WTC11 (cell line): ENCODE results near the gene HHIPL1.

Experiments
- JUN ChIP-seq: sonication (generic); formaldehyde crosslinking; IDR thresholded peaks from 2 replicates; pipeline ENCODE4 v1.8.0; 2023; ENCODE audit warnings: mild to moderate bottlenecking, missing genetic modification reagents
- MXD4 ChIP-seq: fragments of 250-450 bp; sonication (Bioruptor Pico); IDR thresholded peaks from 2 replicates; pipeline ENCODE4 v1.8.0; 2021; ENCODE audit warnings: mild to moderate bottlenecking, moderate library complexity, borderline replicate concordance
- ZNF317 ChIP-seq: sonication (generic); formaldehyde crosslinking; IDR thresholded peaks from 2 replicates; pipeline ENCODE4 v1.8.1; 2023; ENCODE audit warnings: low read depth, mild to moderate bottlenecking, moderate library complexity, missing genetic modification reagents, borderline replicate concordance
- TF ChIP-seq, protein P1 (sequence below): fragments of 200-600 bp; IDR thresholded peaks from 2 replicates; pipeline ENCODE4 v1.8.0; 2022; ENCODE audit warnings: antibody characterized with exemption
- TF ChIP-seq, protein P2 (sequence below): sonication (generic); formaldehyde crosslinking; IDR thresholded peaks from 2 replicates; pipeline ENCODE4 v1.8.0; 2022; ENCODE audit warnings: mild to moderate bottlenecking, missing genetic modification reagents

DNA sequence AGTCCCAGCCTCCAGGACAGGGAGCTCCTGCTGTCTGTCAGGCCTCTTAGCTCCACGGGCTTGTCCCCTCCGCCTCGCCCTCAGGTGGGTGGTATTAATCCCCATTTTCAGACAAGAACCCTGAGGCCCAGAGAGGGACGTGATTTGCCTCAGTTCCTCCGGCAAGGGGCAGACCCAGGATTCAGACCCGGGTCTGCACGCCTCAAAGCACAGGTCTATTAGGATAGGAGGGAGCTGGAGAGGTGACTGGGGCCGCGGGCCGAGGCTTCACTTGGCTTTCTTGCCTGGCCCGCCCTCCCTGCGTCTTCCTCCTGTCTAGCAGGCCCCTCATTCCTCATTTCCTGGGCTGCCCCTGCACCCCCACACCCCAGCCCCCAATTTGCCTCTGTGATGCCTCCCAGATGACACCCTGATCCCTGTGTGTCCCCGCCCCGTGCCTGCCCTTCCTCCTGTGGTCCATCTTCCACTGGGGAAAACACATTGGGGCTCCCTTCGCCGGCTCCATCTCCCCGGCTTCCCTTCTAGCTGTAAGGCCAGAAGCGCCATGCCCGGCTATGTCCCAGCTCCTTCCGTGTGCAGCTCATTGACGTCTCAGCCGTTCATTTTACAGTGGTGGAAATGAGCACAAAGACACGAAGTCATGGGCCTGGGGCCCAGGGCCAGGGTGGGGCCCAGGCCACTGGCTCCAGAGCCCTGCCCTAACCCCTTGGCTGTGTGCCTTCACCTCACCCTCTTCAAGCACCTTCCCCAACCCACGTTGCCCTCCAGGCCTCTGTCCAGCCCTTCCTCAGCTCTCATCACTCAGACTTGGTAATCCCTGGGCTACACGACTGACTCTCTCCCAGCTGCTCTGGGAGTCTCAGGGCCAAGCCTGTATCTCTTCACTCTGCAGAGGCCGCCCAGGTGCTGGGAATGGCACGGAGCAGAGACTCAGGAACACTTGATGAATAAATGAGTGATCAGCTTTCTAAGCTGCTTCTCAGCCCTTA, 23.7 kb downstream of the HHIPL1 start:
- TF ChIP-seq, protein P1, sequence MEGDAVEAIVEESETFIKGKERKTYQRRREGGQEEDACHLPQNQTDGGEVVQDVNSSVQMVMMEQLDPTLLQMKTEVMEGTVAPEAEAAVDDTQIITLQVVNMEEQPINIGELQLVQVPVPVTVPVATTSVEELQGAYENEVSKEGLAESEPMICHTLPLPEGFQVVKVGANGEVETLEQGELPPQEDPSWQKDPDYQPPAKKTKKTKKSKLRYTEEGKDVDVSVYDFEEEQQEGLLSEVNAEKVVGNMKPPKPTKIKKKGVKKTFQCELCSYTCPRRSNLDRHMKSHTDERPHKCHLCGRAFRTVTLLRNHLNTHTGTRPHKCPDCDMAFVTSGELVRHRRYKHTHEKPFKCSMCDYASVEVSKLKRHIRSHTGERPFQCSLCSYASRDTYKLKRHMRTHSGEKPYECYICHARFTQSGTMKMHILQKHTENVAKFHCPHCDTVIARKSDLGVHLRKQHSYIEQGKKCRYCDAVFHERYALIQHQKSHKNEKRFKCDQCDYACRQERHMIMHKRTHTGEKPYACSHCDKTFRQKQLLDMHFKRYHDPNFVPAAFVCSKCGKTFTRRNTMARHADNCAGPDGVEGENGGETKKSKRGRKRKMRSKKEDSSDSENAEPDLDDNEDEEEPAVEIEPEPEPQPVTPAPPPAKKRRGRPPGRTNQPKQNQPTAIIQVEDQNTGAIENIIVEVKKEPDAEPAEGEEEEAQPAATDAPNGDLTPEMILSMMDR, result no peak
- no peak for TF ChIP-seq ZNF317 (CRISPR knock-in tag)
- no peak for TF ChIP-seq JUN (CRISPR knock-in tag)
- TF ChIP-seq, protein P2, sequence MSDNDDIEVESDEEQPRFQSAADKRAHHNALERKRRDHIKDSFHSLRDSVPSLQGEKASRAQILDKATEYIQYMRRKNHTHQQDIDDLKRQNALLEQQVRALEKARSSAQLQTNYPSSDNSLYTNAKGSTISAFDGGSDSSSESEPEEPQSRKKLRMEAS, result no peak
- no peak for TF ChIP-seq MXD4 (CRISPR knock-in tag)
